ENCODE results near the gene FCN3.
A peak's percentile ranks its signal among the peaks of the same experiment; 100 is the strongest.

FCN3 gene

GRCh38 chr1:27379564-27380122 lies 5.0 kb upstream of the FCN3 start:
- DNase-seq, result no peak

GRCh38 chr1:27377760-27378495 lies 3.3 kb upstream of the FCN3 start:
- no peak for DNase-seq

GRCh38 chr1:27372808-27373690 lies 1.6 kb downstream of the FCN3 start:
- no peak for DNase-seq

GRCh38 chr1:27372022-27372807 lies 2.4 kb downstream of the FCN3 start:
- DNase-seq, result no peak

- DNase-seq, result no peak
Measured at GRCh38 chr1:27368869-27369582, 5.6 kb downstream of the FCN3 start.

- DNase-seq, result no peak
Measured at GRCh38 chr1:27367160-27367650, 7.4 kb downstream of the FCN3 start.

- DNase-seq, result peak in 1 of 2 experiments; percentile 88
Measured at GRCh38 chr1:27366411-27367159, 8.0 kb downstream of the FCN3 start, which contains the start of gene MAP3K6. TSS of gene MAP3K6 (minus strand) at chr1:27366961. CDS start at chr1:27366597, 364 bp downstream.

GRCh38 chr1:27366113-27366410 lies 8.6 kb downstream of the FCN3 start:
- DNase-seq, result peak; percentile 24 to 88

- DNase-seq, result peak; percentile 58 to 90
Measured at GRCh38 chr1:27365372-27366112, 9.1 kb downstream of the FCN3 start.

- no peak for DNase-seq
Measured at GRCh38 chr1:27364696-27365371, 9.8 kb downstream of the FCN3 start.

GRCh38 chr1:27363766-27364695 lies 10.6 kb downstream of the FCN3 start:
- no peak for DNase-seq

- DNase-seq, result no peak
Measured at GRCh38 chr1:27361553-27361952, 13.1 kb downstream of the FCN3 start.

GRCh38 chr1:27361044-27361402 lies 13.6 kb downstream of the FCN3 start:
- DNase-seq, result no peak

- DNase-seq, result no peak
Measured at GRCh38 chr1:27360159-27361043, 14.2 kb downstream of the FCN3 start.

GRCh38 chr1:27359822-27360158 lies 14.8 kb downstream of the FCN3 start:
- DNase-seq, result no peak

GRCh38 chr1:27358928-27359313 lies 15.7 kb downstream of the FCN3 start:
- no peak for DNase-seq

GRCh38 chr1:27358038-27358927 lies 16.3 kb downstream of the FCN3 start:
- DNase-seq, result no peak
